ENCODE measurements around the gene SULT2B1. TPM values are rescaled to one million over a fixed set of nuclear protein-coding genes. Genes with fewer than 3 reads are reported as not detected.

SULT2B1 gene
- total and polyA plus RNA-seq, 4 donors, result 0.14 to 0.24 TPM; not detected in 2

DNA sequence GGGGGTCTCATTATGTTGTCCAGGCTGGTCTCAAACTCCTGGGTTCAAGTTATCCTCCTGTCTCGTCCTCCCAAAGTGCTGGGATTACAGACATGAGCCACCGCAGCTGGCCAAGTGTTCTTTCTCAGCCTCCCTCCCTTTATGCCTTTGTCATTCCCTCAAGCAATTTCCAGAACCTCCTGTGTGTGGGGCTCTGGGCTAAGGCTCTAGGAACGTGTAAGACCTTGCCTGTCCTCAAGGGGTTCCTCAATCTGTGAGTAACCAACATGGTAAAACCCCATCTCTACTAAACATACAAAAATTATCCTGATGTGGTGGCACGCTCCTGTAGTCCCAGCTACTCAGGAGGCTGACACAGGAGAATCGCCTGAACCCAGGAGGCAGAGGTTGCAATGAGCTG is 39.0 kb downstream of the SULT2B1 start:
- no peak overlapping the region for H3K4me3 ChIP-seq (ENCODE audit: low read depth in 1 of 3, low read length in 3 of 3)
- H3K27ac ChIP-seq (ENCODE audit: low read depth in 1 of 2, low read length in 2 of 2), result no peak overlapping the region
- 83% methylated on average over 5 of the region's 5 CpGs for WGBS
- H3K4me1 ChIP-seq (ENCODE audit: control insufficient read depth in 4 of 4, insufficient read depth in 4 of 4, low read length in 3 of 4), result no peaks in the 10 kb centered on the region
- TF ChIP-seq, protein P1, sequence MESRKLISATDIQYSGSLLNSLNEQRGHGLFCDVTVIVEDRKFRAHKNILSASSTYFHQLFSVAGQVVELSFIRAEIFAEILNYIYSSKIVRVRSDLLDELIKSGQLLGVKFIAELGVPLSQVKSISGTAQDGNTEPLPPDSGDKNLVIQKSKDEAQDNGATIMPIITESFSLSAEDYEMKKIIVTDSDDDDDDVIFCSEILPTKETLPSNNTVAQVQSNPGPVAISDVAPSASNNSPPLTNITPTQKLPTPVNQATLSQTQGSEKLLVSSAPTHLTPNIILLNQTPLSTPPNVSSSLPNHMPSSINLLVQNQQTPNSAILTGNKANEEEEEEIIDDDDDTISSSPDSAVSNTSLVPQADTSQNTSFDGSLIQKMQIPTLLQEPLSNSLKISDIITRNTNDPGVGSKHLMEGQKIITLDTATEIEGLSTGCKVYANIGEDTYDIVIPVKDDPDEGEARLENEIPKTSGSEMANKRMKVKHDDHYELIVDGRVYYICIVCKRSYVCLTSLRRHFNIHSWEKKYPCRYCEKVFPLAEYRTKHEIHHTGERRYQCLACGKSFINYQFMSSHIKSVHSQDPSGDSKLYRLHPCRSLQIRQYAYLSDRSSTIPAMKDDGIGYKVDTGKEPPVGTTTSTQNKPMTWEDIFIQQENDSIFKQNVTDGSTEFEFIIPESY (IDR thresholded peaks at IDR 0.05), result no peak
- TF ChIP-seq YY1 (IDR thresholded peaks at IDR 0.05) (no peak), TAF1 (conservative IDR thresholded peaks at IDR 0.05) (no peak), JUND (IDR thresholded peaks at IDR 0.05) (no peak), NR2F2 (IDR thresholded peaks at IDR 0.05) (no peak), FOXA2 (IDR thresholded peaks at IDR 0.05) (no peak), EGR1 (IDR thresholded peaks at IDR 0.05; ENCODE audit: low read depth in 2 of 2) (no peak), GABPA (IDR thresholded peaks at IDR 0.05 in 1 of 2, conservative IDR thresholded peaks at IDR 0.05 in 1 of 2) (no peak), SP1 (IDR thresholded peaks at IDR 0.05) (no peak)
- TF ChIP-seq, protein P2, sequence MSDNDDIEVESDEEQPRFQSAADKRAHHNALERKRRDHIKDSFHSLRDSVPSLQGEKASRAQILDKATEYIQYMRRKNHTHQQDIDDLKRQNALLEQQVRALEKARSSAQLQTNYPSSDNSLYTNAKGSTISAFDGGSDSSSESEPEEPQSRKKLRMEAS (IDR thresholded peaks at IDR 0.05), result no peak
- TF ChIP-seq, protein P3, sequence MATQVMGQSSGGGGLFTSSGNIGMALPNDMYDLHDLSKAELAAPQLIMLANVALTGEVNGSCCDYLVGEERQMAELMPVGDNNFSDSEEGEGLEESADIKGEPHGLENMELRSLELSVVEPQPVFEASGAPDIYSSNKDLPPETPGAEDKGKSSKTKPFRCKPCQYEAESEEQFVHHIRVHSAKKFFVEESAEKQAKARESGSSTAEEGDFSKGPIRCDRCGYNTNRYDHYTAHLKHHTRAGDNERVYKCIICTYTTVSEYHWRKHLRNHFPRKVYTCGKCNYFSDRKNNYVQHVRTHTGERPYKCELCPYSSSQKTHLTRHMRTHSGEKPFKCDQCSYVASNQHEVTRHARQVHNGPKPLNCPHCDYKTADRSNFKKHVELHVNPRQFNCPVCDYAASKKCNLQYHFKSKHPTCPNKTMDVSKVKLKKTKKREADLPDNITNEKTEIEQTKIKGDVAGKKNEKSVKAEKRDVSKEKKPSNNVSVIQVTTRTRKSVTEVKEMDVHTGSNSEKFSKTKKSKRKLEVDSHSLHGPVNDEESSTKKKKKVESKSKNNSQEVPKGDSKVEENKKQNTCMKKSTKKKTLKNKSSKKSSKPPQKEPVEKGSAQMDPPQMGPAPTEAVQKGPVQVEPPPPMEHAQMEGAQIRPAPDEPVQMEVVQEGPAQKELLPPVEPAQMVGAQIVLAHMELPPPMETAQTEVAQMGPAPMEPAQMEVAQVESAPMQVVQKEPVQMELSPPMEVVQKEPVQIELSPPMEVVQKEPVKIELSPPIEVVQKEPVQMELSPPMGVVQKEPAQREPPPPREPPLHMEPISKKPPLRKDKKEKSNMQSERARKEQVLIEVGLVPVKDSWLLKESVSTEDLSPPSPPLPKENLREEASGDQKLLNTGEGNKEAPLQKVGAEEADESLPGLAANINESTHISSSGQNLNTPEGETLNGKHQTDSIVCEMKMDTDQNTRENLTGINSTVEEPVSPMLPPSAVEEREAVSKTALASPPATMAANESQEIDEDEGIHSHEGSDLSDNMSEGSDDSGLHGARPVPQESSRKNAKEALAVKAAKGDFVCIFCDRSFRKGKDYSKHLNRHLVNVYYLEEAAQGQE (IDR thresholded peaks at IDR 0.05), result no peak
- no peak for DNase-seq (ENCODE audit: low spot score)
- no peaks in the 10 kb centered on the region for H3K9me3 ChIP-seq (ENCODE audit: control insufficient read depth in 4 of 4, low read length in 3 of 4)
- no peaks in the 10 kb centered on the region for H3K27me3 ChIP-seq (ENCODE audit: control insufficient read depth in 4 of 4, insufficient read depth in 4 of 4, low read length in 3 of 4)
- no peak overlapping the region for H3K9ac ChIP-seq (ENCODE audit: low read depth in 1 of 2, low read length in 2 of 2)
- H3K36me3 ChIP-seq (ENCODE audit: control insufficient read depth in 4 of 4, insufficient read depth in 3 of 4, low read depth in 1 of 4, low read length in 3 of 4), result no peaks in the 10 kb centered on the region

DNA sequence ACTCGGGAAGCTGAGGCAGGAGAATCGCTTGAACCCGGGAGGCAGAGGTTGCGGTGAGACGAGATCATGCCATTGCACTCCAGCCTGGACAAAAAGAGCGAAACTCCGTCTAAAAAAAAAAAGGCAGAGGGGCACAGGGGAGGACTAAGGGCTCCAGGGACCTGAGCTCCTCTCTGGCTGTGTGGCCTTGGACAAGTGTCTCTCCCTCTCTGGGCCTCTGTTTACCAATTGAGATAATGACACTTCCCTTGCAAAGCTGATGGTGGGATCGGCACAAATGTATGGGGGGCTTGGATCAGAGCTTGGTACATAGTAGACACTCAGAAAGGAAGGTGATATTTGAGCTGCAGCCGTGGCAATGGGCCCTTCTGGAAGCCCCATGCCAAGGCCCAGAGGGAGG is 43.2 kb downstream of the SULT2B1 start:
- Histone ChIP-seq H3K4me1 (ENCODE audit: control insufficient read depth in 4 of 4, insufficient read depth in 4 of 4, low read length in 3 of 4) (no peaks in the 10 kb centered on the region), H3K4me3 (ENCODE audit: low read depth in 1 of 3, low read length in 3 of 3) (no peak overlapping the region), H3K27ac (ENCODE audit: low read depth in 1 of 2, low read length in 2 of 2) (no peak overlapping the region), H3K9me3 (ENCODE audit: control insufficient read depth in 4 of 4, low read length in 3 of 4) (no peaks in the 10 kb centered on the region), H3K27me3 (ENCODE audit: control insufficient read depth in 4 of 4, insufficient read depth in 4 of 4, low read length in 3 of 4) (no peaks in the 10 kb centered on the region), H3K9ac (ENCODE audit: low read depth in 1 of 2, low read length in 2 of 2) (no peak overlapping the region), H3K36me3 (ENCODE audit: control insufficient read depth in 4 of 4, insufficient read depth in 3 of 4, low read depth in 1 of 4, low read length in 3 of 4) (no peaks in the 10 kb centered on the region)
- TF ChIP-seq JUND (IDR thresholded peaks at IDR 0.05), result no peak
- no peak for TF ChIP-seq HNF4A (conservative IDR thresholded peaks at IDR 0.05)
- TF ChIP-seq, protein P4, sequence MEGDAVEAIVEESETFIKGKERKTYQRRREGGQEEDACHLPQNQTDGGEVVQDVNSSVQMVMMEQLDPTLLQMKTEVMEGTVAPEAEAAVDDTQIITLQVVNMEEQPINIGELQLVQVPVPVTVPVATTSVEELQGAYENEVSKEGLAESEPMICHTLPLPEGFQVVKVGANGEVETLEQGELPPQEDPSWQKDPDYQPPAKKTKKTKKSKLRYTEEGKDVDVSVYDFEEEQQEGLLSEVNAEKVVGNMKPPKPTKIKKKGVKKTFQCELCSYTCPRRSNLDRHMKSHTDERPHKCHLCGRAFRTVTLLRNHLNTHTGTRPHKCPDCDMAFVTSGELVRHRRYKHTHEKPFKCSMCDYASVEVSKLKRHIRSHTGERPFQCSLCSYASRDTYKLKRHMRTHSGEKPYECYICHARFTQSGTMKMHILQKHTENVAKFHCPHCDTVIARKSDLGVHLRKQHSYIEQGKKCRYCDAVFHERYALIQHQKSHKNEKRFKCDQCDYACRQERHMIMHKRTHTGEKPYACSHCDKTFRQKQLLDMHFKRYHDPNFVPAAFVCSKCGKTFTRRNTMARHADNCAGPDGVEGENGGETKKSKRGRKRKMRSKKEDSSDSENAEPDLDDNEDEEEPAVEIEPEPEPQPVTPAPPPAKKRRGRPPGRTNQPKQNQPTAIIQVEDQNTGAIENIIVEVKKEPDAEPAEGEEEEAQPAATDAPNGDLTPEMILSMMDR (IDR thresholded peaks at IDR 0.05; ENCODE audit: low read depth, low read length, missing input control), result no peak
- no peak for TF ChIP-seq SP1 (IDR thresholded peaks at IDR 0.05)
- no peak for TF ChIP-seq YY1 (IDR thresholded peaks at IDR 0.05)
- TF ChIP-seq, protein P5, sequence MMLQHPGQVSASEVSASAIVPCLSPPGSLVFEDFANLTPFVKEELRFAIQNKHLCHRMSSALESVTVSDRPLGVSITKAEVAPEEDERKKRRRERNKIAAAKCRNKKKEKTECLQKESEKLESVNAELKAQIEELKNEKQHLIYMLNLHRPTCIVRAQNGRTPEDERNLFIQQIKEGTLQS (IDR thresholded peaks at IDR 0.05), result no peak
- TF ChIP-seq GABPA (IDR thresholded peaks at IDR 0.05 in 1 of 2, conservative IDR thresholded peaks at IDR 0.05 in 1 of 2), result no peak
- TF ChIP-seq RAD21 (IDR thresholded peaks at IDR 0.05), result no peak
- no peak for TF ChIP-seq TAF1 (conservative IDR thresholded peaks at IDR 0.05)
- 92% methylated on average over 9 of the region's 9 CpGs for WGBS
- DNase-seq (ENCODE audit: low spot score), result no peak

Measured in liver (tissue), 9 donors.